ENCODE data around the gene TNFRSF19. TPM values are rescaled to one million over a fixed set of nuclear protein-coding genes. Genes with fewer than 3 reads are reported as not detected.

TNFRSF19 gene
- total RNA-seq, 1 experiment from 2014 or later = 0.54 TPM

GRCh38 chr13:23688336-23688735 lies 118.1 kb downstream of the TNFRSF19 start:
- ATAC-seq = no peak
- TF ChIP-seq REST (IDR thresholded peaks at IDR 0.05; ENCODE audit: insufficient read depth in 1 of 2, low read depth in 2 of 2, low read length in 1 of 2) (no peak), SIN3A (IDR thresholded peaks at IDR 0.05; ENCODE audit: borderline replicate concordance, insufficient read depth, low read depth, low read length) (no peak), CTCF (IDR thresholded peaks at IDR 0.05) (no peak), POLR2AphosphoS5 (IDR thresholded peaks at IDR 0.05; ENCODE audit: low read depth, low read length) (no peak)
- H3K36me3 ChIP-seq (ENCODE audit: control insufficient read depth, insufficient read depth, low read length) = no peaks in the 10 kb centered on the region
- no peak overlapping the region for H3K4me3 ChIP-seq (ENCODE audit: low read depth in 2 of 2, low read length in 2 of 2)
- no peak for DNase-seq (ENCODE audit: low read depth, low spot score)
- intact Hi-C loops (cut with micrococcal nuclease; ENCODE audit: unreplicated experiment) = no loop called here
- ChIA-PET POLR2A (no interaction called here), CTCF (no interaction called here)
- no peak overlapping the region for H3K27ac ChIP-seq (ENCODE audit: low read length)
- no peaks in the 10 kb centered on the region for H3K27me3 ChIP-seq (ENCODE audit: control insufficient read depth, insufficient read depth, low read length)
- H3K4me1 ChIP-seq (ENCODE audit: control insufficient read depth, insufficient read depth, low read length) = no peaks in the 10 kb centered on the region
- in situ Hi-C loops (cut with HindIII; ENCODE audit: low pct_unique_long_range_greater_than_20kb, low sequenced_read_pairs) = no loop called here
- no peaks in the 10 kb centered on the region for H3K9me3 ChIP-seq (ENCODE audit: control insufficient read depth, insufficient read depth, low read depth, low read length)
- BruUV-seq (replicated peaks) = no TSS peak

GRCh38 chr13:23690668-23691067 lies 120.5 kb downstream of the TNFRSF19 start:
- Histone ChIP-seq H3K9me3 (ENCODE audit: control insufficient read depth, insufficient read depth, low read depth, low read length) (no peaks in the 10 kb centered on the region), H3K27ac (ENCODE audit: low read length) (no peak overlapping the region), H3K36me3 (ENCODE audit: control insufficient read depth, insufficient read depth, low read length) (no peaks in the 10 kb centered on the region), H3K27me3 (ENCODE audit: control insufficient read depth, insufficient read depth, low read length) (no peaks in the 10 kb centered on the region), H3K4me1 (ENCODE audit: control insufficient read depth, insufficient read depth, low read length) (no peaks in the 10 kb centered on the region), H3K4me3 (ENCODE audit: low read depth in 2 of 2, low read length in 2 of 2) (no peak overlapping the region)
- DNase-seq (ENCODE audit: low read depth, low spot score) (no peak), ATAC-seq (no peak)
- BruUV-seq (replicated peaks) = no TSS peak
- CTCF ChIA-PET = no interaction called here
- TF ChIP-seq SIN3A (IDR thresholded peaks at IDR 0.05; ENCODE audit: borderline replicate concordance, insufficient read depth, low read depth, low read length) = no peak
- no peak for TF ChIP-seq TCF7L2 (IDR thresholded peaks at IDR 0.05; ENCODE audit: low read depth, low read length)
- no peak for TF ChIP-seq CTCF (IDR thresholded peaks at IDR 0.05)
- TF ChIP-seq REST (IDR thresholded peaks at IDR 0.05; ENCODE audit: insufficient read depth in 1 of 2, low read depth in 2 of 2, low read length in 1 of 2) = no peak
- no peak for TF ChIP-seq POLR2AphosphoS5 (IDR thresholded peaks at IDR 0.05; ENCODE audit: low read depth, low read length)
- POLR2A ChIA-PET = no interaction called here
- in situ Hi-C loops (cut with HindIII; ENCODE audit: low pct_unique_long_range_greater_than_20kb, low sequenced_read_pairs) = no loop called here
- intact Hi-C loops (cut with micrococcal nuclease; ENCODE audit: unreplicated experiment) = no loop called here

All from Panc1 (cell line).